ENCODE results near the gene CNTN5.

- no peak for TF ChIP-seq CTCF (IDR thresholded peaks at IDR 0.05)
- TF ChIP-seq POLR2A (IDR thresholded peaks at IDR 0.05): no peak
These were observed 1296.2 kb downstream of the CNTN5 start for GRCh38 chr11:100316952-100317351.

Measured in uterus (tissue), 2 donors.